SK-N-MC (cell line): ENCODE results near the gene TMEM74B.

ENCODE experiments used
- EZH2 ChIP-seq: fragments of 200-600 bp; sonication (generic); IDR thresholded peaks from one replicate; pipeline ENCODE4 v1.6.1; 2017; ENCODE audit warnings: antibody characterized with exemption
- POLR2AphosphoS5 ChIP-seq: IDR thresholded peaks from 2 replicates; pipeline ENCODE4 v1.6.1; 2012; ENCODE audit warnings: mild to moderate bottlenecking, low read depth, low read length, borderline replicate concordance

GRCh38 chr20:1212607-1213396 is 28.0 kb upstream of the TMEM74B start:
- no peak for TF ChIP-seq POLR2AphosphoS5
- no peak for TF ChIP-seq EZH2
